GM12801 (cell line): ENCODE data around the gene GIMAP8.

Source experiments
- TF ChIP-seq, protein P1 (sequence below): IDR thresholded peaks from one replicate; pipeline ENCODE4 v1.5.1; 2011; ENCODE audit warnings: control low read depth; ENCODE audit not compliant: insufficient read length; ENCODE audit errors: extremely low read depth

Gene GIMAP8

DNA sequence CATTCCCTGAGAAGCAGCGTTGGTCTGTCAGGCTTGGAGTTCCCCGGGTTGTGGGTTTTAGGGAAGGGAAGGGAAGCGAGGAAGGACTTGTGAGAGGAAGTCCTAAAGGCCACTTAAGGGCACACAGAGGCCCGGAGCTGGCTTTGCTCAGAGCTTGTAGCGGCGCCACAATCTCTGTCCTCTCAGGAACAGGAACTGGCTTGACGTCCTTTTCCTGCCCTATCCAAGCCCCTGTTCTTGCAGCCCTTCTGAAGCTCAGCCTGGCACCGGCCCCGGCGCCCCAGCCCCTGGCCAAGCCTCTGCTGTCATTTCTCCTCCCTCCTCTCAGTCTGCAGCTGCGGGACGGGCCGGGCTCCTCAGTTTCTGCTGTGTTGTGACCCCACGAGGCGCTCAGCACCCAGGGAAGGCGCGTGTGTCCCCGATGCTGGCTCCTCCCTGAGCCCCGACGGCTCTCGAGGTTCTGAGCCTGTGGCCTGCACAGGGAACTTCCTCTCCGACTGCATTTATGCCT lies at the start of gene GIMAP8:
Gene GIMAP8 (plus strand): TSS at position 140 of the 511 bp plus-strand sequence. CDS start 16,069 bp downstream, outside the sequence.
- TF ChIP-seq, protein P1, sequence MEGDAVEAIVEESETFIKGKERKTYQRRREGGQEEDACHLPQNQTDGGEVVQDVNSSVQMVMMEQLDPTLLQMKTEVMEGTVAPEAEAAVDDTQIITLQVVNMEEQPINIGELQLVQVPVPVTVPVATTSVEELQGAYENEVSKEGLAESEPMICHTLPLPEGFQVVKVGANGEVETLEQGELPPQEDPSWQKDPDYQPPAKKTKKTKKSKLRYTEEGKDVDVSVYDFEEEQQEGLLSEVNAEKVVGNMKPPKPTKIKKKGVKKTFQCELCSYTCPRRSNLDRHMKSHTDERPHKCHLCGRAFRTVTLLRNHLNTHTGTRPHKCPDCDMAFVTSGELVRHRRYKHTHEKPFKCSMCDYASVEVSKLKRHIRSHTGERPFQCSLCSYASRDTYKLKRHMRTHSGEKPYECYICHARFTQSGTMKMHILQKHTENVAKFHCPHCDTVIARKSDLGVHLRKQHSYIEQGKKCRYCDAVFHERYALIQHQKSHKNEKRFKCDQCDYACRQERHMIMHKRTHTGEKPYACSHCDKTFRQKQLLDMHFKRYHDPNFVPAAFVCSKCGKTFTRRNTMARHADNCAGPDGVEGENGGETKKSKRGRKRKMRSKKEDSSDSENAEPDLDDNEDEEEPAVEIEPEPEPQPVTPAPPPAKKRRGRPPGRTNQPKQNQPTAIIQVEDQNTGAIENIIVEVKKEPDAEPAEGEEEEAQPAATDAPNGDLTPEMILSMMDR = no peak

DNA sequence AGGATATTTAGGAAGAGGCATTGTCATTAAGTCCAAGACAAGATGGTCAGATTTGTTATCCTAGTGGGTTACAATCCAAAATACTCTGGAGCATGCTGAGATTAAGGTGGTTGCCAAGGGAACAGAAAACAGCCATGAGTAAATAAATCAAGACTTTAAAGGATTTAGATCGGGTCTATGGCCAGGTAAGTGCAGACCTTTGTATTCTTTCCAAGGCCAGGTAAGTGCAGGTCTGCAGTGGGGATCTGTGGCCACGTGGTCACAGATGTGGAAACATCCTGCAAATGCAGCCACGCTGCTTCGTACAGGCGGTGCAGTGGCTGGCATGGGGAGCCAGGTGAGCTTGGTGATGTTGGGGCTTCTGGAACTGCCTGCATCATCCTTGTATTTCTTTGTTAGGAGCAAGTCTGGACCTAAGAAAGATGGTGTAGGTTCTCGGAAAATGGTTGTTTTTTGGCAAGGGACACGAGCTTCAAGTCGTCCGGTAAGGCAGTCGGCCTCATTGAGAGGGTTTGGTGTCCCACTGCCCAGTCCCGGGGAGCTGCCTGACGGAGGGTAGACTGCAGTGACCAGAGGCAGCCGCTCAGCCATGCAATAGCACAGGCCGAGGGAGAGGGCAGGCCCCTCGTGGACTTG lies 49.5 kb upstream of the GIMAP8 start:
- TF ChIP-seq, protein P1 = no peak

DNA sequence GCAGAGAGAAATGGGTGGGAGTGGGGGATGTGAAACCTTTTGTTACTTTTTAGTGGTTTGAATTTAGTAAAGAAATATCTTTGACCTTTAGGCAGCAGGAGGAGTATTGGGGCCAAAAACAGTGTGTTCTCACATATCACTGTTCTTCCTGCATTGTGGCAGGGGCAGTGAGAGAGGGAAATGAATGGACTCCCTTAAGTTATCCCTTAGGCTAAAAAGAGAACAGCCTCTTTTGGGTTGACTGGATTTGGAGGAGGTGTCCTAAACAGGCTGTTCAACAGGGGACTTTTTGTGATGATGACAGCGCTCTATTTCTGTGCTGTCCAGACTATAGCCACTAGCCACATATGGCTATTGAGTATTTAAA lies 49.0 kb upstream of the GIMAP8 start:
- TF ChIP-seq, protein P1 = no peak

DNA sequence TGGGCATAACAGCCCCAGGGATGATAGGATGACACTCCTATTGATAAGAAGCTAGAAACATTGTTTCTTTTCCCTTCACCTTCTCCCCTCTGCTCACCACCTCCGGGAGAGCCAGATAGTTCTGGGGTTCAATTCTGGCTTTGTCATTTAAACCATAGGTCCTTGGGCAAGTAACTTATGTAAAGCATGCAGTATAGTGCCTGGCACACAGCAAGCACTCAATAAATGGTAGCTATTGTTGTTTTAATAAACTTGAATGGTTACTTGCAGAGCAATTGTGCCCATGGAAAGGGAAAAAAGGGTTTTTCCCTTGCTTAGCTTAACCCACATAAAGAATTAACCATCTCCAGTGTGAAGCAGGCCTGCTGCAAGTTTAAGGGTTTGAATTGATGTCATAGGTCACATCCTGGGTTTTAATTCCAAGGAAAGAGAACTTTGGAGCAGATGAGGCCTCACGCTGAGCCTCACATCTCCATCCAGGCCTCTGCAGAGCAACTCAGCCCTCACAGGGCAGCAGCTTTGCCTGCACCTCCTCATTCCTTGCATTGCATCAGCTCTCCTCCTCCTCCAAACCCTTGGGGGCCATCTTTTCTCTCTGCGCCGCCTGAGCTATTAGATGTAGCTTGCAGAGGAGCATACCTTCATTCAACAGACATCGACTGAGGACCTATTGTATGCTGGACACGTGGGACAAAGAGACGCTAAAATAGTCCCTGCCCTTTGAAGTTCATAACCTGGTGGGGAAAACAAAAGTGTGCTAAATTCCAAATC lies 48.4 kb upstream of the GIMAP8 start:
- TF ChIP-seq, protein P1 = no peak

DNA sequence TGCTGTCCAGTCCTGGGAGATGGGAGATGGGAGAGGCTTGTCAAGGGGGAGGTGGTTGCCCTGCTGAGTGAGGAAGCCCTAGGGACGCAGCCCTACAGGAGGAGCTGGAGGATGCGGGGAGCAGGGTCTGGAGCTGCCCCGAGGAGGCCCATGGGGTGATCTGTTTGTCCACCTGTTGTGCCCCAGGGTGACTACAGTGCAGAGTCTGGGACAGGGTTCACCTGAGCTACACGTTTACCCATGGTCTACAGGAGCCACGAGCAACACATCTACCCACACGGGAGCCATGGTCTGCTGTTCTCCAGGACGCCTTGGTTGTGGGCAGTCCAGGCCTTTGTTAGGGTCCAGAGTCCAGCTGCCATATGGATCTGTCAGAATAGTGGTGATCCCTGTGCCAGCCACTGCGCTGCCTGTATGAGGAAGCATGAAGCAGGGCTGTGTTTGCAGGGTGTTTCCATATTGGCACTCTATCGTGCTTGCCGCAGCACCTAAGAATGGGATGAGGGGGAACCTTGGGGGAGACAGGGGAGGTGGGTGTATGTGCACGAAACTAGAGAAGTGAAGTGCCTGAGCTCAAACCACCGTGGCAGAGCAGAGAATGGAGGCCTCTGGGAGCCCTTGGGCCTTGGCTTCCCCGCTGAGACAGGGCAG lies 47.6 kb upstream of the GIMAP8 start:
- TF ChIP-seq, protein P1 = no peak

DNA sequence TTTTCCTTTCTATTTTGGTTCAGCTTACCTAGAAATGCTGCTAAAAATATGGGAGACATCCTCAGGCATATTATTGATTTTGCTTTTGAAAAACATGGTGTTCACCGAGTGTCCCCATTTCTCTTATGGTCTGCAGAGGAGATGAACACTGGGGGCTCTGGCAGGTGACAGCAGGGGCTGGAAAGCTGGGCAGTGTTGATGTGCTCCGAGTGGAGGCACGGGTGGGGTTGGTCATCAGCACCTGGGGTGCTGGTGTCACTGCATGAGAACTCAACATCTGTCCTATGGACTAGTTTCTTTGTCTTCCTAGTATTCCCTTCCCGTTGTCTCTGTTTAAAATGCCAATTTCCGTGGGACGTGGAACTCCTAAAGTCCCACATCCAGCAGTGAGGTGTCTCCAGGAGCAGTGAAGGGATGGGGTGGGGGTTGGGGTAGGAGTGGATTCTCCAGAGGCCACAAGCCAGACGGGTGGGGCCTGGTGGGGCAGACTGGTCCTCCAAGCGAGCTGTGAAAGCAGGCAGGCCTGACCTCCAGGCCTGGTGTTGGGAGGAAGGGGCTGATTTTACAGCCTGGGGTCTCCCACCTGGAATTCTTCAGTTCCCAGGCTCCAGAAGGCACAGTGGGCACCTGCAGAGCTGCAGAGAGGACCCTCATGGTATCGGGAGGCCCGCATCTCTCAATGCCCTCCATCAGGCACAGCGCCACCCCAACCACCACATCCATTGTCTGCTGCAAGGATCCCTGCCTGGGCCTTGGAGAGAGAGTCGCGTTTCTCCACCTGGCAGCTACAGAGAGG lies 46.9 kb upstream of the GIMAP8 start:
- TF ChIP-seq, protein P1 = no peak
